SKM-1 (cell line): ENCODE measurements around the gene ITGA2.
"Not testable (repeated sequence)": the region's sequence is repeated elsewhere in the genome, so short reads cannot be mapped to it uniquely, and the experiment has no call there.

Experiments used
- DNase-seq: peaks from one replicate; lab custom pipeline; 2025; ENCODE audit not compliant: unreplicated experiment; lab: John Stamatoyannopoulos, UW

ITGA2 gene

DNA sequence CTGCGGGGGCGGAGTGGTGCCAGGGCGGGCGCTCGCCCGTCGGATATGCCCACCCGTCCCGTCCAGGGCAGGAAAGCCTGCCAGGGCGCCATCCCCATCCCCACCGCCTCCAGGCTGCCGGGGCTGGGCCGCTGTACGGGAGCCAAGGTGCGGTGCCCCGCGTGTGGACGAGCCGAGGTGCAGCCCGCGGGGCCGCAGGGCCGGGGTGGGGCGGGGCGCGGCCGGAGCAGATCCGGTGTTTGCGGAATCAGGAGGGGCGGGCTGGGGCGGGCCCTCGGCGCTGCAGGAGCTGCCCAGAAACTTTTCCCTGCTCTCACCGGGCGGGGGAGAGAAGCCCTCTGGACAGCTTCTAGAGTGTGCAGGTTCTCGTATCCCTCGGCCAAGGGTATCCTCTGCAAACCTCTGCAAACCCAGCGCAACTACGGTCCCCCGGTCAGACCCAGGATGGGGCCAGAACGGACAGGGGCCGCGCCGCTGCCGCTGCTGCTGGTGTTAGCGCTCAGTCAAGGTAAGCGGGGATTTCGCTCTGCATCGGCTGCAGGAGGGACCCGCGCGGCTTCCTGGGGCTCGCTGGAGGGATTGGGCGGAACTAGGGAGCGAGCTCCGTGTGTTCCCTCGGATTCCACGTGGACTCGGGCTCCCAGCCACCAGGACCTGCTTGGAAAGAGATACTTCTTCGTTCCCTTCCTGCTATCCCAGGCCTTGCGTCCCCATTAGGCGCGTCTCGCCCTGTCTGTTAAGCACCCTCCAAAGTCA is at the start of gene ITGA2:
Gene ITGA2, plus strand, starts transcription at position 328 of the 756 bp plus-strand sequence. Its CDS starts 117 bp downstream, at position 445.
- no peak for DNase-seq

DNA sequence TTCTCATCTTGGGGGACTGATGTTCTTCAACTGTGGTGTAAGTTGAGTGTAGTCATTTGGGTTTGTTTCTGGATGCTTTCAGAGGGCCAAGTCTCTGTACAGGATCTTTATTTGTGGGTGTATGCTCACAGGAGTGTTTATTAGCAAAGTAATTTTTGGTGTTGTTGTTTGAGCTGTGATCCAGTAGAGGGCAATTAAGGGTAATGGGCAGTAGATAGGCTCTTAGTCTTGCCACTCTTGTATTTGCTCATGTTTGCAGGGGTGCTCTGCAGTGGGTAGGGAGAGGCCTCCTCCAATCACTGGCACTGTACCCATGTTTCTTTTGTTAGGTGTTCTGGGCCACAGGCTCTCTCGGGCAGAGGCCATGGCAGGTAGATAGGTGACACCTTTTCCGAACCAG is 45.9 kb upstream of the ITGA2 start:
- no peak for DNase-seq

DNA sequence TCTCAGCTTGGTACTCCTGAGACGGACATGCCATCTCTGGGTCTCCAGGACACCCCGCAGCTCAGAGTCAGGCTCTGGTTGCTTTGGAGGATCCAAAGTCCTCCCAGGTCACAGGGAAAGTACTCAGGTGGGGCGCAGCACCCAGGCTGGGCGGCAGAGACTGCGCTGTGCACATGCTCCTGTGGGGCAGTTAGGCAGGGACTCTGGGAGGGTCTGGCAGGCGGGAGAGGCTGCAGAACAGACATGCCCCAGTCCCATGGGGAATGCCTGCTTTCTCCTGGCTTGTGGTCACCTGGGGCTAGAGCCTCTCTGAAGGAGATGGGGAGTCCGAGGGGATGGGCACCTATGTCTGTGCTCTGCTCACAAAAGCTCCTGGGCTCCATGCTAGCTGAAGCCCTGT is 45.3 kb upstream of the ITGA2 start:
- DNase-seq, result no peak

DNA sequence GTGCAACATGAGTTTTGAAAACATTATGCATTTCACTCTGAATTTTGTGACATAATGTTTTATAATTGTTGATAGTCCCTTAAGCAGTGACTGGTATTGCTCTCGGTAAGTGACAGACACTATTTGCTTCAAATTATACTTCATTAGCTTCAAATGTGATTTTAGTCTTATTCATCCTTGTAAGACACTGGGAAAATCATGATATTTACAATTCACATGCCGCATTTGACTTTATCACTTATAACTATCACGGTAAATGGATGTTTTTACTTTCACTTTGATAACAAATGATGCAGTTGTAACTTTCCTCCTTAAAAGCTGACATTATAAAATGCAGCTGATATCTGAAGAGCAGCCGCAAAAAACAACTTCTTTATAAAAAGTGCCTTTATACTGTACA is 44.1 kb upstream of the ITGA2 start:
- no peak for DNase-seq

DNA sequence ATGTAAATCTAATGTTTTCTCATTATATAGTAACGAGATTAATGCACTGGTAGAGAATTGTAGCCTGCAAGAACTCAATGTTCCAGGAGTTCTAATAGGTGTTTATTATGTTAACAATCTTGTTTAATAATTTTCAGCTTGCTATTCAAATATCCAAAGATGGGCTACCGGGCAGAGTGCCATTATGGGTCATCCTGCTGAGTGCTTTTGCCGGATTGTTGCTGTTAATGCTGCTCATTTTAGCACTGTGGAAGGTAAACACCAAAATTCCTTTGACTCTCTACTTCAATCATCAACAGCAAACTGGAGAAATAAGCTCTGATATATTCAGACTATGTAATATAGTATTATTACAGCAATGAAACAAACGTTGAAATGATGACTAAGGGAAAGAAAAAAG is 41.9 kb upstream of the ITGA2 start:
- DNase-seq, result no peak

DNA sequence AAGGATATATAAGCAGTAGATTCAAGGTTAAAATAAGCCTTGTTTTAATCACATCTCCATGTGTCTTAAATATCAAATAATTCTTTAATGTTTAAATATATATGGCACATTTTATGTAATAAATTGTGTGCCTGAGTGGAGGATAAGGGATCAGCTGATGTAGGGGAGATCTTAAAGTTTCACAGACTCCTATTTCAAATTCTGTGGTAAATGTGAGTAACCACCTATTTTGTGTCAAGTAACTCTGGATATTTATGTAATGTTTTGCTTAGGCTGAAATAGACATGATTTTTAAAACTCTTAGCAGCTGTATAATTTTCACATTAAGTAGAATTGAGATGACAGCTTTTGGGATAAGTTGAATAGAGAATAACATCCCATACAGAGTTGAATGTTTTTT is 41.3 kb upstream of the ITGA2 start:
- no peak for DNase-seq

DNA sequence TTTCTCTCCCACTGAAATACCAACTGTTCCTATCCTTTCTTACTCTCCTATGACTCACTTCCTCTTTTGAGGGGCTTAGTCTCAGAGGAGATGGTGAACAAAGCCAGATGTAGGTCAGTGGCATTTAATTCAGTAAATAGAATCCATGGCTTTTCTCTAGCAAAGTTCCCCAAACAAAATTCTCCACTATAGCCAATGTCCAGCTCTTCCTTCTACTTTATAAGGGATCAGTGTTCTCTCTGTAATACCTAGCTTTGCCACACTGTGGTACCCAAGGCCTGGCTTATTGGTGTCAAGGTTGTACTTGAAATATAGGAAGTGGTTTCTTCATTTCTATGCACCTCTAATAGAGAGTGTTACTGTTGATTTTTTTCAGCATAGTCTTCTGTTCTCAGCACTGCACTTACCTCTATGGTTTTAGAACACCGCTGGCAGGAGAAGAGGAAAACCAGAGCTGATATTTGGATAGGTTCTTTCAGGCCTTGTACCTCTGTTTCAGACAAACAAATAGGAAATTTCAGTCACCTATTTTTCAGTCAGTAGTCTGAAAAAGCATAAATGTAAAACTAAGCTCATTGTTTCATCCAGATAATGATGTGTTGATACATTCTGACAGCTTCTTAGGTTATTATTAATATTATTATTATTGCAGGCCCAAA is 40.6 kb upstream of the ITGA2 start:
- peak; percentile 79 for DNase-seq

DNA sequence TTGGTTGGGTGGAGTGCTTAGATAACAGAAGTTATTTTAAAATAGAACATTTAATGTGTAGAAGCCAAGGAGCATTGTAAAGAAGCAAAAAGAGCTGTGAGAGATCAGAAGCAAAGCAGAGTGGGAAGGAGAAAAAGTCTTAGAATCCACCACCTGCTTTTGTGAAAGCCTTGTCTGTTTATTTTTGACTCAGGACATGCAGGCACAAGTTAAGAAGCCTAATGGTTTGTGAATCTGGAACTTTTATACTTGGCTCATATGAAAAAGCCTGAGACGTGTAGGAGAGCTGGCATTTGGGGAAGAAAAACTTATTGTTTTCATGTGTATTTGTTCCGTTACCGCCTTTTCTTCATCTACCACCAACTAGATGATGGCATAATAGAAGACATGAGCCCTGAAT is 38.5 kb upstream of the ITGA2 start:
- DNase-seq, result no peak

DNA sequence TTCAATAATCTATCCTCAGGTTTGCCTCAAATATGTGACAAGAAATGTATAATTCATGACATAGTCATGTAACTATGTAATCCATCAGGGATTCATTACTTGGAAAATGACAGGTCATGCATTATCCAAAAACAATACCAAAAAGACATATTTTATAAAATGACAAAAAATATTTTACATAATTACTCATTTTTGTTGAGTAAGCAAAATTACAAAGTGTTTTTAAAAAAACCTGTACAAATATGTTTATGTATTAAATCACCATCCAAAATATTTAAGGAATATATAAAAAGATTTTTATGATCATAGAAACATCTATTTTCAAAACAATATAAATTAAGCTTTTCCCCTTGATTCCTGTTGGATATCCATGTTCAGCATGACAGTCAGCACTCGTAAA is 36.7 kb upstream of the ITGA2 start:
- no peak for DNase-seq

DNA sequence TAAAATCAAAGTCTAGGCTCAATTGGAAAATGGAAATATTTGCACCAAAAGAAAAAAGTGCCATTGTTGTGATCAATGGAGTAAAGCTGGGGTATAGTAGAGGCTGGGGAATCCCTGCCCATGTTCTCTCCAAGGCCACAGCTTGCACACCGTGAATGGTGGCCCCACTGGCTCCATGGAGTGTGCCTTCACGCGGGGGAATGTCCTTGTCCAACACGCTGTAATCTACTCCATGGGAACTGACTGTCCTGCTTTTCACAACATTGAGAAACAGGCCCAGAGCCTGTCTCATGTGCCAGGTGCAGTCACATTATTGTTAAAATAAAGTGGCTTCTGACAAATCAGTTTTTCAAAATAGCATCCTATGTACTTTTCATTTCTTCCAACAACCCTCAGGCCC is 33.1 kb upstream of the ITGA2 start:
- no peak for DNase-seq

DNA sequence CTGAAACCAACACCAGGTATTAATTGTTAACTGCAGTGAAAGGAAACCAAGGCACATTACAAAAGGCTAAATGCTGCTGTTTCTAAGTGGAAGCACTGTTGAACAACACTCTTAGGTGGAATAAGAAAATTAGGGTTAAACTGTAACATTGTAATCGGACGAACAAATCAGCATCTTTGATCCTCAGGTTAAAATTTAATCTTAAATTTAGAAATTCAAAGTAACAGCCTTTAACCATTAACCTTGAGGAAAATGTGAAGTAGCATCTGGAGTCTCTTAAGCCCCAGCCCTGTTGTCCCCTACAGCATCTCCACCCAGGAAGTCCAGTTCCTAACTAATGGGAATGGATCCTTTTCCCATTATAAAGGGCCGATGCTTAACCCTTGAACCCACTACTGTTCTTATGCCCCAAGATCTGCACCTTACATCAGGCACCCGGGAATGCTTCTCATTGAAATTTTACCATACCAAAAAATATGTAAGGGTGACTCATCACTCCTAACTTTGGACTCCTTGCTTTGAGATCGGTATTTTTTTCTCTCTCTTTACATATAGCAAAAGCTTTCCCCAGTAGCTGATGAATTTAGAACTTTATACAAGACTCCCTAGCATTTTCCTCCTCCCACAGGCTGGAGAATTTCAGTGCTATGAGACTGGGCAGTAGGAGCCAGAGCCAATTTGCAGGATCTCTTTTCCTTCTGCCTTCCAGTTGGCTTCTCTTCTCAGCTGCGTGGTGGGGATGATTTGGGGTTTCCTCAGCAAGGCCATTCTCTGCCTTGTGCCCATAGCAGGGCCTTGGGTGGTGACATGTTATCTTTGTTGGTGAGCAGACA is 32.0 kb upstream of the ITGA2 start:
- no peak for DNase-seq

DNA sequence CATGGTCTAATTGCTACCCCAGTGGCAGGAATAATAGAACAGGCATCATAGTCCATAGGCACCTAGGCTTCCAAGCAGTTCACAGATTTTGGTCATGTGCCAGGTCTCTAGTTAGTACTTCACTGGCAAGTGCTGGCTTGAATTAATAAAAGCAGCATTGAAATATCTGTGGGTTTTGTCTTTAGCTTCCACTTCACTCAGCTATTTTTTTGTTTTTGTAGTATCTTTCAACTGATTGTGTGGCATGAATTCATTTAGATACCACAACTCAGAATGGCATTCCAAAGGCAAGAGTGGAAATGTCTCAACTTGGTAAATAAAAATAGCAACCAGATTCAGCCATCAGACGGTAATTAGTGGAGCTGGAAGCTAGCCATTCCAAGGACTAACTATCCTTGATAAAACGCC is 27.9 kb upstream of the ITGA2 start:
- no peak for DNase-seq

DNA sequence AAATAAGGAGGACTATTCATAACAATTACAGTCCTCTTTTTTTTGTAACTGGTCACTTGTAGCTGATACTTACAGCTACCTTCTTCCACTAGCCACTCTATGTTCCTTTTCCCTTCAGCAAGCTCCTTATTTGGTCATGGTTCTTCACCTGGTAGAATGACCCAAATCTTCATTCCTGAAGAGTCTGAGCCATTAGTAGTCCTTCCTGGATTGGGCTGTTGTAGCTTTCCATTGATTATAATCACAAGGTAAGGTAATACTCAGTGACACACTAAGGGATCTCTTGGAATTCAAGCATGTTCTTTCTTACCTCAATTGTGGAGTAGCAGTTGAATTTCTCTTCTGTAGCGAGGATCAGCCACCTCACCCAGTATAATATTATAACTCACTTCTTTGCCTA is 25.5 kb upstream of the ITGA2 start:
- DNase-seq, result no peak

DNA sequence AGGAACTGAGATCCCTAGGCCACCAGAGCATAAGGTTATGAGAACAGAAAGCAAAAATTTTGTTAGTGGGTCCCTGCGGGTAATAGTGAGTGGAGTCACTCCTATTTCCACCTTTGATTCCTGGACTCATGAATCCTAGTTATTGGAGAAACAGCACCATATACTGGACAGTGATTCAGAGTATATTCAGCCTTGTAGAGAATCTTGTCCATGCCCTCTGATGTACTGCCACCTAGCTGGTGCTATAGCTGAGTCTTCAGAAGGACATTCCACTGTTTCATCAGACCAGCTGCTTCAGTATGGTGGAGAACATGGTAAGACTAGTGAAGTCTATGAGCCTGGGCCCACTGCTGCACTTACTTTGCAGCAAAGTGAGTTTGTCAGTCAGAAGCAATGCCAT is 25.0 kb upstream of the ITGA2 start:
- no peak for DNase-seq

DNA sequence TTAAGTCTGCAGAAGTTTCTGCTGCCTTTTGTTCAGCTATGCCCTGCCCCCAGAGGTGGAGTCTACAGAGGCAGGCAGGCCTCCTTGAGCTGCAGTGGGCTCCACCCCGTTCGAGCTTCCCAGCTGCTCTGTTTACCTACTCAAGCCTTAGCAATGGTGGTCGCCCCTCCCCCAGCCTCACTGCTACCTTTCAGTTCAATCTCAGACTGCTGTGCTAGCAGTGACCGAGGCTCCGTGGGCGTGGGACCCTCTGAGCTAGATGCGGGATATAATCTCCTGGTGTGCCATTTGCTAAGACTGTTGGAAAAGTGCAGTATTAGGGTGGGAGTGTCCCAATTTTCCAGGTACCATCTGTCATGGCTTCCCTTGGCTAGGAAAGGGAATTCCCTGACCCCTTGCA is 13.0 kb upstream of the ITGA2 start:
- not testable (repeated sequence) for DNase-seq

DNA sequence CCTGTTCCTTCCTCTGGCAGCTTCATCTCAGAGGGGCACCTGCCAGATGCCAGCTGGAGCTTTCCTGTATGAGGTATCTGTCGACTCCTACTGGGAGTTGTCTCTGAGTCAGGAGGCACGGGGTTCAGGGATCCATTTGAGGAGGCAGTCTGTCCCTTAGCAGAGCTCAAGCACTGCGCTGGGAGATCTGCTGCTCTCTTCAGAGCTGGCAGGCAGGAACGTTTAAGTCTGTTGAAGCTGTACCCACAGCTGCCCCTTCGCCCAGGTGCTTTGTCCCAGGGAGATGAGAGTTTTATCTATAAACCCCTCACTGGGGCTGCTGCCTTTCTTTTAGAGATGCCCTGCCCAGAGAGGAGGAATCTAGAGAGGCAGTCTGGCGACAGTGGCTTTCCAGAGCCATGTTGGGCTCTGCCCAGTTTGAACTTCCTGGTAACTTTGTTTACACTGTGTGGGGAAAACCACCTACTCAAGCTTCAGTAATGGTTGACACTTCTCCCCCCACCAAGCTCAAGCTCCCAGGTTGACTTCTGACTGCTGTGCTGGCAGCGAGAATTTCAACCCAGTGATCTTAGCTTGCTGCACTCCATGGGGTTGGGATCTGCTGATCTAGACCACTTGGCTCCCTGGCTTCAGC is 11.8 kb upstream of the ITGA2 start:
- DNase-seq, result no peak

DNA sequence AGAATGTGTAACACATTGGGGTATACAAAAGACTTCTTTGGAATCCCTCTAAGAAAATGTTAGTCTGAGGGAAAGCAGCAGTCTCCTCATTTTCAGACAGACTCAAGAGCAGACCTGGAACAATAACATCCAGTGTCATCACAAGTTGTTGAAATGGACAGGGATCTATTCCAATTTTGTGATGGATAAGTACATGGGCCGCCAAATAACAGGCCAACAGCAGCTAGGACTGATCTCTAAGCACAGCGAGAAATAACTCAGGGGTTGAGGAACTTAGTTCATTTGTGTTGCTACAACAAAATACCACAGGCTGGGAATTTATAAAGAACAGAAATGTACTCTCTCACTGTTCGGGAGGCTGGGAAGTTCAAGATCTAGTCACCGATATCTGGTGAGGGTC is 7.6 kb upstream of the ITGA2 start:
- DNase-seq, result no peak

DNA sequence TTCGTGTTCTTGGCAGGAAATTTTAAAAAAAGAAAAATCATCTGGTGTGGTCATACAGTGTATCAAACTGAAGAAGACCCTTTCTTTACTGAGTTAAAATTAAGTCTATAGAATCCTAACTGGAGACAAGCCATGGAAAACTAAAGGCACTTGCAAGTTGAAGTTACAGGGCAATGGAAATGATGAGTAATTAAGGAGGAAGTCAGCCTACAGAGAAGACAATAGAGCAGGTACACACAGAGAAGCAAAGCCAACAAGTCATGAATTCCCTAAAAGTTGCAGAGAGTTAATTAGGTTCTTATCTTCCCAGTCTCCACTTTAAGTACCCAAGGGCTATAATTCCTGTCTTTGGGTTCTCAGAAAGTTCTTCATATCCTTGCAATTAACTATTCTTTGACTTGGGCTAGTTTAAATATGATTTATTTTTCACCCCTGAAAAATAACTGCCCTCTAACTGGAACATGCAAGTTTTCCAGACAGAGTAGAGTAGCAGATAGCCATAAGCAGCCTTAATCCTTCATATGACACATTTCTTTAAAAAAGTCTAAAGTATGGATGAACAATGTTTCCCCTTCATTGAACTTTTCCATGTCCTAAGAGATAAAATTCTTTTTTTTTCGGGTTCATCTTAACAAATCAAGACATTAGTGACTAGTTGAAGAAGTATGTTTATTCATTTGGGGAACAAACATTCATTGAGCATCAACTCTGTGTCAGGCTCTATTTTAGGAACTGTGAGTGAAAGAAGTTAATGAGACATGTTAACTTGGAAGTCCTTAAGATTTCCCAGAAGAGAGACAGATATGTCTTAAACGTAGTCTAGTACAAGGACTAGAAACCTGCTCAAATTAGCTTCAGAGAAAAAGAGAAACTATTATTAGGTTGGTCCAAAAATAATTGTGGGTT is 5.2 kb upstream of the ITGA2 start:
- no peak for DNase-seq

DNA sequence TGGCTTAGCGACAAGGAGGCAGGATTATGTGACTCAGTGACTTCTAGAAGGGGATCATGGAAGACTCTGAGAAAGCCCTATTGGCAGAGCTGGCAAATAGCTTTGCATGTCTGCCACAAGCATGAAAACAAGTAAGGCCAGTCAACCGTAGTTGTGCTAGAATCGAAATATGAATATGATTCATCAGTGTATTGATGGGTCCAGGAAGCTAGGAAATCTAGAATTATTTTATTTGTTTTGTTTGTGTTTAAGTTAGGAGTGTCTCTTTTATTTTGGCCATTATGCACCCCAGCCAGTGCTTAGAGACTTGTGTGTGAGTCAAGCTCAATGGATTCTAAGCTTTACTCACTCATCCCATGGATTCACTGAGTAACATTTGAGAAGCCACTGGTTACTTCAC is 3.8 kb upstream of the ITGA2 start:
- DNase-seq, result no peak

DNA sequence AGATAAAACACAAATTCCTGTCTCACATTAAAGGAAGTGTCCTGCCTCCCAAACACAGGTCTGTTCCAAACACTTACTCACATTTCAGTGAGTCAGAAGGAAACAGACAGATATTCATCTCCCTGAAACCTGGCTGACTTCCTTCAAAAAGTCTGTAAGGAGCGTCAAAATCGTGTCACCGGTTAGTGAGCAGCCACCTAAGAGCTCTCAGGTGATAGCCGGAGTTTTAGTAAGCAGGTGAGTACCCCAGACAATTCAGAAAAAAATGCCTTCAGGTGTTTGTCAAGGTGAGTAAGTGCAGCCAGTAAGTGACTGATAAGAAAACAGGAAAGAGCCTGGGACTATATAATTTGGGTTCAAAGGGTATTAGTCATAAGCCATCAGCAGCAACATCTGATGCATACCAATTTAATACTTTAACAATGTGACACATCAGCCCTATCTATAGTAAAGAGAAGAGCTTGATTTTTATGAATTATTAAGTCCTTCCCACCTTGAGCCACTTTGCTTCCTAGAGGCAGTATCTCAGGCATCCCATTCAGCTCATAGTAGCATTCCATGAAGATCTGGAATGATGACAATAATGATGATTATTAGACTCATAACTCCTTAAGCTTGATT is 1.3 kb upstream of the ITGA2 start:
- no peak for DNase-seq
